NCI-H128 (cell line): ENCODE measurements around the gene SALL3.
"Not testable (repeated sequence)": the region's sequence is repeated elsewhere in the genome, so short reads cannot be mapped to it uniquely, and the experiment has no call there.

ENCODE experiments used
- DNase-seq: peaks from one replicate; lab custom pipeline; 2025; ENCODE audit not compliant: unreplicated experiment; lab: John Stamatoyannopoulos, UW

The SALL3 gene

DNA sequence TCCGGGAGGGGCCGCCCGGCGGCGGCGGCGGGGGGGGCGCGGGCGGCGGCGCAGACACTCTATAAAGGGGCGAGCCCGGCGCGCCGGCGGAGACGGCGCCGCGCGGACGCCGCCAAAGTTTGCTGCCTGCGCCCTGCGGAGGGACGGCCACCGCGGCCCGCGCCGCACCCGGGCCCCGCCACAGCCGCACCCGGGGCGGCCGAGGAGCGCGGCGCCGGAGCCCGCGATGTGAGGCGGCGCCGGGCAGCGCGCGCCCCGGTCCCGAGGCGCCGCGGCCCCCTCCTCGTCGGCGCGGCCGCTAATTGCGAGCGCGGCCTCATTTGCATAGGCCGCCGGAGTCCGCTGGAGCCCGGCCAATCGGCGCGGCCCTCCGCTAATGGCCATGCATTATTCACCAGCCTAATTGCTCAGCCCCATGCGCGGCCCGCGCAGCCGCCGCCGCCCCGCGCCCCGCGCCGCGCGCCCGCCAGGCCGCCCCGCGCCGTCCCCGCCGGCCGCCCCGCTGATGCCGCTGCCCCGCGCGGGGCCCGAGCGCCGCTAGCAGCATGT, at the start of gene SALL3:
Gene SALL3, plus strand, starts transcription at position 89 of the 549 bp plus-strand sequence. Its CDS starts 457 bp downstream, at position 546.
- peak; percentile 47 for DNase-seq

DNA sequence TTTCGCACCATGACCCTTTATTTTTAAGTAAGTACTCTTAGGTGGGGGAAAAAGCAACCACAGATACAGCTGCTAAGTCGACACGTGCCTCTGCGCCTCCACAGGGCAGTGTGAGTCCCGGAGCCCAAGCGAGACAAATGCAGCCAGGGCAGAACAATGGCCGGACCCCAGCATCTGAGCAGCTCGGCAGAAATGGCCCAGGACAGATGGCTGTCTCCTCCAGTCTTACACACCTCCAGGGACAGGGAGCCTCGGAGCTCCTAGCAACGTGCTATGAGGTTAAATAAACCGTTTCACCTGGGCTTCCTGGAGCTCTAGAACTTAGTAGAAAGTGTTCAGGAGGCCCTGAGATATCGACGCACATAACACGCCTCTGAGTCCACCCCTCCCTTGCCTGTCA, 47.3 kb upstream of the SALL3 start:
- no peak for DNase-seq

DNA sequence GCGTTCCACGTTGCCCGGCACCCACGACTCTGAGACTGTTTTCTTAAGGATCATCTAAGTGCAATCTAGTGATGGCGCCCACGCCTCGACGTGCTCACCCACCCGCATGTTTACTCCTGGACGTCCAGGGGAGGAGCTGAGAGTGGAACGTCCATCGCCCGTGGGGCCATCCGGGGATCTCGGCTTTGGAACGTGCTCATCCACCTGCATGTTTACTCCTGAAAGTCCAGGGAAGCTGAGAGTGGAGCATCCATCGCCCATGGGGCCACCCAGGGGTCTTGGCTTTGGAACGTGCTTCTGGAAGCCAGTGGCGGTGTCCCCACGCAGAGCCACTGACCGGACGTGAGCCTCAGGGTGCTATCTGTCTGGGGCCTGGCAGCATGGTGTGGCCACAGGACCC, 45.6 kb upstream of the SALL3 start:
- DNase-seq, result no peak

DNA sequence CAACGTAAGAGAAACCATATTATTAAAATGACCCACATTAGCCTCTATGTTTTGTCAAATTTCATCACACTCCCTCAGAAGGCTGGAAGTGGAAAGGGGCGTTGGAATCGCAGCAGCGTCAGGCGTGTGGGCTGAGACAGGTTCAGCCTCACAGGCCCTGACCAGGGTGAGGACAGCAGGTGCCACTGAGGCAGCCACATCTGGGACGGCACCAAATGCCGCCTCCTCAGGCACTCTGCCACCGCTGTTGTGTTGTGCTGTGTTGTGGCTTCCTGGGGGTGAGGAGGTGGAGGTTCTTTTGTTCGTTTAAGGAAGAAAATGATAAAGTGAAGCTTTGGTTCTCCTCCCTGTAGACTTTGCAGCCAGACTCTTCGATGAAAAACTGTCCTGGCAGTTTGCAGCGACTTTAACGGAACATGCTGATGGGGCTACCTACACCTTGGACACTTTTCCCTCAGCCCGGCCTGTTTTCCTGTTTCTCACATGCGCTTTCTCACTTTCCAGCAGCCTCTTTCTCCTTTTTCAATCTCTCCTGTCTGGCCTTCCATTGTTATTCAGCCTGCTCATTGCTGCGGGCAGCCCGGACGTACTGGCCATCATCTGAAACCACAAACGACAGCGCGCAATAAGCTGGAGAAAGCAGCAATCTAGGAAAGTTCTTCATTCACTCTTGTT, 44.9 kb upstream of the SALL3 start:
- no peak for DNase-seq

DNA sequence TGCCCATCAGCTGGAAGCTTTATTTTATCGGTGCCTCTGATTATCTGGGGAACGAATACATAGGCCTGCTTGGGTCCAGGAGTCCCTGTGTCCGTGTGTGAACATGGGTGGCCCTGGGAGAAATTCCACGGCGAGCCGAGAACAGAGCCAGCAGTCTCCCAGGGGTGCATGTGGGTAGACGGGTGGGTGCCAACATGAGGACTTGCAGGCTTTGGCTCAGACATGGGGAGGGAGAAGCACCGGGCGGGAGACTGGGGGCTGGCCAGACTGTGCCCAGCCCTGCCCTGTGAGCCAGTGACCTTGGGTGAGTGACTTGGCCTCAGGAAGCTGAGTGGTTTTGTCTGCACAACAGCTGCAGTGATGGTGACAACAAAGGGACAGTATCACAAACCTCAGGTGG, 44.2 kb upstream of the SALL3 start:
- DNase-seq, result no peak

DNA sequence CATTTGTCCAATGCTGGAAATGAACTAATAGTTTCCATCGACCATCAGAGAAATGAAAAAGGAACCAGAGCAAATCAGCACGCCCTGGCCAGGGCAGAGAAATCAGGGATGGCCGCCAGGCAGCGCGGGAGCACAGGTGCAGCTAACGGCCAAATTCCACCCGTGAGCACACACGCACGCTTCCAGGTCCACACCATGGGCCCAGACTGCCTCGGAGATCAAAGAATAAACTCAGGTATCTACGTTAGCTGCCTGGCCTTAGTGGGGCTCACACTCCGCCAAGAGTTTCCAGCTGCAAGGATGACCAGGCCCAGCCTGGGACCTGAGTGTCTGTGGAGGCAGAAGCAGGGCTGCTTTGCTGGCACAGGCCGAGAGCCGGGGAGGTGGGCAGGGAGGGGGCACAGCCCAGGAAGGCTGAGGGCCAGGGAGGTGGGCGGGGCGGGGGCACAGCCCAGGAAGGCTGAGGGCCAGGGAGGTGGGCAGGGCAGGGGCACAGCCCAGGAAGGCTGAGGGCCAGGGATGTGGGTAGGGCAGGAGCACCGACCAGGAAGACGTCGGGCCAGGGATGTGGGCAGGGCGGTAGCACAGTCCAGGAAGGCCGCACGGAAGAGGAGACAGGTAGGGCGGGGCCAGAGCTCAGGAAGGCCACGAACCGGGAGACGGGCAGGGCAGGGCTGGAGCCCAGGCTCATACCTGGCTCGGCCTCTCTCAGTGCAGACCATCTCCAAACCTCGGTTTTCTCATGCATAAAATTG, 43.2 kb upstream of the SALL3 start:
- DNase-seq, result no peak

DNA sequence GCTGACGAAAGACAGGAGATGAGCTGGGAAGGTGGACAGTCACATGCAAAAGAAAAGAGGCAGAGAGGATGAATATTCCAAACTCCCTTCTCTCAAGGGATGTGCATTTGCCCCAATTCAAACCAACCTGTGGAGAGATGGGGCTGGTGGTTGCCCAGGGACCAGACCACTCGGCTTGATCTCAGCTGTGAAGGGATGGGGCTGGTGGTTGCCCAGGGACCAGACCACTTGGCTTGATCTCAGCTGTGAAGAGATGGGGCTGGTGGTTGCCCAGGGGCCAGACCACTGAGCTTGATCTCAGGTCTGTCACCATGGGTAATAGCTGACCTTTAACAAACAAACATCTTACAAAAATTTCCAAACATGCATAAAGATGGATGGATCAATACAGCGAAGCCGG, 42.5 kb upstream of the SALL3 start:
- DNase-seq, result no peak

DNA sequence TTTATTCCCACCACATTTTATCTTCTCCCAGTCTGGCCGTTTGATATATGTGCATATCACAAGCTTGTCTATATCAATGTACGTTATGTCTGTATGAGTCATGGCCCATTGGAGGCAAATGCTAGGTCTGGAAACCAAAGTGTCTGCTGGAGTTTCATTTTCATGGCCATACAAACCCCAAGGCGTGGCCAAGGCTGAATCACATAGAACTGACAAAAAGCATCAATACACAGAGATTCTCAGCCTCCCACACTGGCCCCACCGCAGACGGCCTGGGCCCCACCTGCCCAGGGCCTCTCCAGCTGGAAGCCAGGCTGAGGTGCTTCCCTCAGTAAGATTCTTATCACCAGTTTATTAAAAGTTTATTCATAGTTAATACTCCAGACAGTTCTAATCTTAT, 40.5 kb upstream of the SALL3 start:
- no peak for DNase-seq

DNA sequence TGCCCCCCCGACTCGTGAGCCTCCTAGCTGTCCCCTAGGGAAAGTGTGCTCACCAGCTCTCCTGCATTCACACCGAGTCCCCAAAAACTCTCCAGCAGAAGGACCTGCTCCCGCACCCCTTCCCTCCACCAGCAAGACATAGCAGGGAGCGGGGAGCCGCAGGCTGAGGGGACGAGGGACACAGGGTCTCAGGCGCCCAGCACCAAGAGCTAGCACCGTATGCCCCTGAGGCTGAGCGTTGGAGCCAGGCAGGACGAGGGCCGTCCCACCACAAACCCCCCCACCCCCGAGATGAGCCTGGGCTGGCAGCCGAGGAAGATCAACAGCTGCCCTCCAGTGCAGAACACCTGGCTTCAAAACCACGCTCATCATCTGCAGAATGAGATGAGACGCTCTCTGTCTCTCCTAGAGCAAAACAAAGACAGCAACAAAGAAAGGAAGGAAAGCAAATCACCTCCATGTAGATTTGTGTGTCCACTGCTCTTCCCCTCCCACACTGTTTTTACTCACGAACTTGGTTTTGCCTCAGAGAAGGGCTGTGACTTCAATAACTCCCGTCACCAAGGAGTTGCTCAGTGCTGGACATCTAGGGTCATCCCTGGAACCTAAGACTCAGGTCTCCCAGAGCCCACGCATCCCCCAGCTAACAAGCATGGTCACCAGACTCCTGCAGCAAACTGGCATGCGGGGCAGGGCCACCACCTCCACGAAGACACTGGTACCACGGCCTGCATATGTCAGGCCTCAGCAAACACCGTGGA, 39.7 kb upstream of the SALL3 start:
- DNase-seq, result no peak

DNA sequence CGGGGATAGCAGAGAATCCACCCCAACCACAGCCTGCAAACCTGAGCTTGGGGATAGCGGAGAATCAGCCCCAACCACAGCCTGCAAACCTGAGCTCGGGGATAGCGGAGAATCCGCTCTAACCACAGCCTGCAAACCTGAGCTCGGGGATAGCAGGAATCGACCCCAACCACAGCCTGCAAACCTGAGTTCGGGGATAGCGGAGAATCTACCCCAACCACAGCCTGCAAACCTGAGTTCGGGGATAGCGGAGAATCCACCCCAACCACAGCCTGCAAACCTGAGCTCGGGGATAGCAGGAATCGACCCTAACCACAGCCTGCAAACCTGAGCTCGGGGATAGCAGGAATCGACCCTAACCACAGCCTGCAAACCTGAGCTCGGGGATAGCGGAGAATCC, 37.4 kb upstream of the SALL3 start:
- DNase-seq, result not testable (repeated sequence)

DNA sequence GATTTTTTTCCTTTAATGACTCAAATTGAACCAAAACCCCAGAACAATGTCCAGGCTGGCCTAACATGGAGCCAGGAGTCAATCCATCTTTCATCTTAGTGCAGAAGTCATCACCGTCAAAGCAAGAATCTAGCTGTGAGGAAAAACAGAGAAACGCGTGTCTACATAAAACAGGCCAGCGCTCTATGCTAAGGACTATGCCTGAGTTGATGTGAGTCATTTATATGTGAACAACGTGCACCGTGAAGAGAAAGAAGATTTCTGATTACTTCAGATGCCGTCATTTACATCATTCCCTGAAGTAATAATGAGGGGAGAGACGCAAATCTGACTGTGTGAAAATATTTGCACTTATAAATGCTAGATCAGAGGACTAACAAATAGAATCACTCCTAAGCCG, 34.0 kb upstream of the SALL3 start:
- DNase-seq, result no peak

DNA sequence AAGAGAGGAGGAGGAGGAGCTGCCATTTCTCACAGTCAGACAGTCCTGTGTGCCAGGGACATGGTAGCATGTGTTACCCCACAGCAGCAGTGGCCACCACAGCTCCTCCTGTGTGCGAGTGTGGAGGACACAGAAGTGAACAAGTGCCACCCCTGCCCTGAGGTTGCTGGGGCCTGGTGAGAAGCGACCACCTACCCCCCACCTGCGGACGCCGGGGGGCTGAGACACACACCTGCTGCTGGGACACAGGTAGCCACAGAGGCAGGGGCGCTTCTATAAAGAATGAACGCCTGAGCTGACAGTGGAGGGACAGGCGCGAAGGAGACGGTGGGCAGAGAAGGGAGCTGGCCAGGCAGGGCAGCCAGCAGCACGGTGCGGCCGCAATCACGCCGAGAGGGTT, 32.3 kb upstream of the SALL3 start:
- no peak for DNase-seq

DNA sequence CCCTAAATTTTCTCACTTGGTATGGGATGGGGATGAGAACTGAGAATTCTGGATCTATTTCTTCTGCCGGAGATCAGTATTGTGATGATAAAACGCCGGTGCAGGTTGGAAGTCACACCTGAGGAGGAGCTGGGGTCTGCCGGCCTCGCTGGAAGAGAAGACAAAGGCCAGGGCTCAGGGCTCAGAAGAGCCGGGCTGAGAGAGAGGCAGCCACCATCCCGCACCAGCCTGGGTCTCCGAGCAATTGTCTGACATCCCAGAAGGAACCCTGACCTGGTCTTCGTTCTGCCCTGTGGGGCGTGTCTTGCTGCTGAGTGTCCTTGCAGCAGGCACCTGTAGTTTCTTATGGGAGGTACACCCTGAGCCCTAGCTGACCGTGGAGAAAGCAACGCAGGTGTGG, 31.4 kb upstream of the SALL3 start:
- no peak for DNase-seq

DNA sequence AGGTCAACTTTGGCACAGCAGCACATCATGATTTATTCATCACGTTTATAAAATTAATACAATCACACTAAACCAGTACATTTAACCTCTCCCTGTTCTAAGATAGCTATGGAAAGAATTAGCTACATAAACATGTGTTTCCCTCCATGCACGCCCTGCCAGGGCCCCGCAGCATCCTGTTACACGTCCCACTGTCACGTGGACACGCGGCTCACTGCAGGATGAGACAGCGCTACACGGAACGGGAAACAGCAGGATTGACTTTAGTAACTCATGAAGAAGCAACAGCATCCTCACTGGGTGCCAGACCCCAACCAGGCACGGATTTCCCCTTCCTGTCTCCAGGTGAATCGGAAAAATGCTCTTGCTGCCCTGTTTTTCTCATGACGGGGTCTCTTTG, 30.9 kb upstream of the SALL3 start:
- DNase-seq, result no peak

DNA sequence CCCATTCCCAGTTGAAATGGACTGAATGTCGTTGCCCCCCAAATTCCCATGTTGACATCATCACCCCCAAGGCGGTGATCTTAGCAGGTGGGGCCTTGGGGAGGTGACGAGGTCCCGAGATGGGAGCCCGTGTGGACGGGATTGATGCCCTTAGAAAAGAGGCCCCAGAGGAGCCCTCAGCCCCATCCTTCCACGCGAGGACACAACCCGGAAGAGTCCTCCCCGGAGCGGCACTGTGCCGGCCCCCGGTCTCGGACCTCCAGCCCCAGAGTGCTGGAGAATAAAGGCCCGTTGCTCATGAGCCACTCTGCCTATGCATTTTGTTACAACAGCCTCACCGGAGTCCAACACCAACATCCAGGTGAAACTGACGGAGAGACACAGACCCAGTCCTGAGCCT, 30.4 kb upstream of the SALL3 start:
- no peak for DNase-seq

DNA sequence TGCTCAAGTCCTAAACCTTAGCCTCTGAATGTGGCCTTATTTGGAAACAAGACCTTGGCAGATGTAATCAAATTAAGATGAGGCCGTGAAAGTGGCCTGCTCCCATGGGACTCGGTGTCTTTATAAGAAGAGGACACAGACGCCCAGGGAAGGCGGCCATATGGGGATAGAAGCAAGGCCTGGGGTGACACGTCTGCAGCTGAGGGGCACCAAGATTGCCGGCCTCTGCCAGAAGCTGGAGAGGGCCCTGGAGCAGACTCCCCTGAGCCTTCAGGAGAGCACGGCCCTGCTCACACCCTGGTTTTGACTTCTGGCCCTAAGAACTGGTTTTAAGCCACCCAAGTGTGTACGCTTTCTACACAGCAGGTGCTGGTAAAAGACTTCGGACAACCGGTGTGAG, 29.2 kb upstream of the SALL3 start:
- DNase-seq, result no peak

DNA sequence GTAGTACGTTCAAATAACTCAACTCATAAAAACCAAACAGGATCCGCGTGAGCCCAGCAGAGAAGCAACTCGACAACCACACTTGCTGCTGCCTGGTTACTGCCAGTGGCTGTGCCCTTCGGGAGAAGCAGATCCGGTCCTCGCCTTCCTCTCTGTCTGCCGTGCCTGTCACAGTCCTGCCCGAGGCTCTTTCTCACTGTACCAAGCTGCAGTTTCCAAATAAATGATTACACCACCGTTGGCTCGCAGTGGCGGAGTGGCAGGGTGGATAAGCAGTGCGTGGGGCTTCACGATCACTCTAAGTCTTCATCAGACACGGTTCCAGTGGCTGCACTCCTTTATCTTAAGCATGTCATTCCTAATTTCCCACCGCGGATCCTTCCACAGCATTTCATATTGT, 26.1 kb upstream of the SALL3 start:
- DNase-seq, result no peak

DNA sequence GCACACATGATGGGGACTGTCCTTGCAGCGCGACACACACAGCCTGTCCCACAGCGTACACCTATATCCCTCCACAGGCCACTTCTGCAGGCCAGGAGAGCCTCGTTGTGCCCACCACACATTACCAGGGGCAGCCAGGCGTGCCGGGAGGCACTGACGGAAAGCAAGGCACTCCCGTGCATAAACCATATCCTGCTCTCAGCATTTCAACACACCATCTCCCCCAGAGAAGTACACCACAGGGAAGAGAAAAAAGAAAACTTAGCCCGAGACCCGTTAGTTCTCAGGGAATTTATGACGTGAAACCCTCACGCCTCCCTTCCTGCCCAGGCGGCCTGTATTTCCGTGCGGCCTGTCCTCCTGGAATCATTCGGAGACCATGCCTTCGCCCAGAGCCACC, 24.6 kb upstream of the SALL3 start:
- no peak for DNase-seq

DNA sequence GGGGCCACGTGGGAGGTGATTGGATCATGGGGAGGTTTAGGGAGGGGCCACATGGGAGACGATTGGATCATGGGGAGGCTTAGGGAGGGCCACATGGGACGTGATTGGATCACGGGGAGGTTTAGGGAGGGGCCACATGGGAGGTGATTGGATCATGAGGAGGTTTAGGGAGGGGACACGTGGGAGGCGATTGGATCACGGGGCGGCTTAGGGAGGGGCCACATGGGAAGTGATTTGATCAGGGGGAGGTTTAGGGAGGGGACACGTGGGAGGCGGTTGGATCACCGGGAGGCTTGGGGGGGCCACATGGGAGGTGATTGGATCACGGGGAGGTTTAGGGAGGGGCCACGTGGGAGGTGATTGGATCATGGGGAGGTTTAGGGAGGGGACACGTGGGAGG, 22.5 kb upstream of the SALL3 start:
- DNase-seq, result no peak

DNA sequence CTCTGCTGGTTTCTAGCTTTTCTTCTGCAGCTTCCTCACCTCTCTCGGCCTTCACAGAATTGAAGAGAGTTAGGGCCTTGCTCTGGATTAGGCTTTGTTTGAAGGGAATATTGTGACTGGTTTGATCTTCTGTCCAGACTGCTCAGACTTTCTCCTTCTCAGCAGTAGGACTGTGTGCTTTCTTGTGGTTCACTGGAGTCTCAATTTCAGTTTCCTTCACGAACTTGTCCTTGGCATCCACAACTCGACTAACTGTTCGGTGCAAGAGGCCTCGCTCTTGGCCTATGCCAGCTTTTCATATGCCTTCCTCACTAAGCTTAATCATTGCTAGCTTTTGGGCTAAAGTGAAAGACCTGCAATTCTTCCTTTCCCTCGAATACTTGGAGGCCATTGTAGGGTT, 18.9 kb upstream of the SALL3 start:
- no peak for DNase-seq

DNA sequence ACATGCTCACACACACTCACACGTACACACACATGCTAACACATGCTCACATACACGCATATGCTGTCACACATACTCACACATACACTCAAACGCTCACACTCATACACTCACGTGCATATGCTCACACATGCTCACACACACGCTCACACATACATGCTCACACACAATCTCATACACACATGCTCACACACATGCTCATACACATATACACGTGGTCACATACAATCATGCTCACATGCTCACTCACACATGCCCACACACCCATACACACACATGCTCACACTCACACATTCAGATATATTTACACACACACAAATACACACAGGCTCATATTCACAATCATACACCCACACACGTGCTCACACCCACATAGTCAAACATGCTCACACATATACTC, 17.5 kb upstream of the SALL3 start:
- DNase-seq, result no peak

DNA sequence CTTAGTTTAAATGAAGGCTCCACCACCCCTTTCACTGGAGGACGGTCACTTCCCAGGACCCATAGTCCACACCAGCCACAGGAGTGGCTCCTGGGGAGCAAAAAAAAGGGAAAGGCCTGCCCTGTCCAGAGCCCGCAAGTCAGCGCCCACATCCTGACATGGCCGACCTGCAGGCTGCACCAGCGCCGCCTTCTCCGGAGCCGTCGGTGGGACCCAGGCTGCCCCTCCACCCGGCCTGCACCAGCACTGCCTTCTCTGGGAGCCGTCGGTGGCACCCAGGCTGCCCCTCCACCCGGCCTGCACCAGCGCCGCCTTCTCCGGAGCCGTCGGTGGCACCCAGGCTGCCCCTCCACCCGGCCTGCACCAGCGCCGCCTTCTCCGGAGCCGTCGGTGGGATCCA, 14.9 kb upstream of the SALL3 start:
- DNase-seq, result not testable (repeated sequence)
